Neural progenitor cell (in vitro differentiated cells): ENCODE results near the gene ACYP2. TPM values are rescaled to one million over a fixed set of nuclear protein-coding genes. Genes with fewer than 3 reads are reported as not detected.

Source experiments
- DNase-seq: peaks from one replicate; pipeline ENCODE4 v3.0.0-alpha.2; 2016; ENCODE audit warnings: low spot score
- H2AFZ ChIP-seq: fragments of 200-600 bp; sonication (generic); replicated peaks from 2 replicates; pipeline ENCODE4 v1.6.1; 2016; ENCODE audit warnings: antibody characterized with exemption
- H3F3A ChIP-seq: fragments of 200-600 bp; sonication (generic); 2 replicates; pipeline ENCODE4 v1.6.1; 2016; ENCODE audit warnings: antibody characterized with exemption, low read depth
- H3K27ac ChIP-seq: fragments of 200-600 bp; sonication (generic); 2 replicates; pipeline ENCODE4 v1.5.1; 2016; ENCODE audit warnings: mild to moderate bottlenecking
- H3K27me3 ChIP-seq: fragments of 200-600 bp; sonication (generic); 2 replicates; pipeline ENCODE4 v1.6.1; 2016; ENCODE audit warnings: mild to moderate bottlenecking, moderate library complexity
- H3K36me3 ChIP-seq: fragments of 200-600 bp; sonication (generic); 2 replicates; pipeline ENCODE4 v1.5.1; 2016
- H3K4me1 ChIP-seq: fragments of 200-600 bp; sonication (generic); 2 replicates; pipeline ENCODE4 v1.6.1; 2016; ENCODE audit warnings: mixed run types
- H3K4me2 ChIP-seq: fragments of 200-600 bp; sonication (generic); 2 replicates; pipeline ENCODE4 v1.6.1; 2016
- H3K4me3 ChIP-seq: fragments of 200-600 bp; sonication (generic); 2 replicates; pipeline ENCODE4 v1.5.1; 2016
- H3K79me2 ChIP-seq: fragments of 200-600 bp; sonication (generic); 2 replicates; pipeline ENCODE4 v1.6.1; 2016; ENCODE audit warnings: low read depth
- H3K9ac ChIP-seq: fragments of 200-600 bp; sonication (generic); 2 replicates; pipeline ENCODE4 v1.6.1; 2016
- H3K9me3 ChIP-seq: fragments of 200-600 bp; sonication (generic); 2 replicates; pipeline ENCODE4 v1.5.1; 2016; ENCODE audit warnings: low read depth
- H4K20me1 ChIP-seq: fragments of 200-600 bp; sonication (generic); 2 replicates; pipeline ENCODE4 v1.6.1; 2016; ENCODE audit warnings: low read depth
- H3K27ac Mint-ChIP-seq: 3 replicates; pipeline ENCODE4 v1.8.0; 2021; ENCODE audit warnings: mixed read lengths
- H3K27me3 Mint-ChIP-seq: 2 replicates; pipeline ENCODE4 v1.8.0; 2022; ENCODE audit warnings: low read depth, mild to moderate bottlenecking, inconsistent platforms, moderate library complexity, mixed read lengths; ENCODE audit not compliant: insufficient read depth
- H3K36me3 Mint-ChIP-seq: 3 replicates; pipeline ENCODE4 v1.8.0; 2021; ENCODE audit warnings: mixed read lengths
- H3K4me1 Mint-ChIP-seq: 3 replicates; pipeline ENCODE4 v1.8.0; 2021; ENCODE audit warnings: mixed read lengths
- H3K4me3 Mint-ChIP-seq: 3 replicates; pipeline ENCODE4 v1.8.0; 2021; ENCODE audit warnings: mild to moderate bottlenecking, moderate library complexity, mixed read lengths
- H3K9me3 Mint-ChIP-seq: 3 replicates; pipeline ENCODE4 v1.8.0; 2020; ENCODE audit warnings: mixed read lengths
- EZH2 ChIP-seq: fragments of 200-600 bp; sonication (generic); IDR thresholded peaks from 2 replicates; pipeline ENCODE4 v1.6.1; 2017; ENCODE audit warnings: antibody characterized with exemption, mild to moderate bottlenecking, moderate library complexity
- EZH2phosphoT487 ChIP-seq: fragments of 200-600 bp; sonication (generic); IDR thresholded peaks from 2 replicates; pipeline ENCODE4 v1.6.1; 2017; ENCODE audit warnings: antibody characterized with exemption
- total RNA-seq: library from RNA; depleted of rRNA; stranded (reverse); fragments of >200 nt; gene quantifications from 2 replicates; pipeline ENCODE4 v1.2.3, GENCODE V29; 2015; ENCODE audit warnings: low replicate concordance
- TF ChIP-seq, protein P1 (sequence below): fragments of 200-600 bp; sonication (generic); IDR thresholded peaks from 2 replicates; pipeline ENCODE4 v1.5.1; 2017; ENCODE audit warnings: antibody characterized with exemption, mild to moderate bottlenecking

ACYP2 gene
- total RNA-seq, 1 donor from 2014 or later = 9.7 TPM

DNA sequence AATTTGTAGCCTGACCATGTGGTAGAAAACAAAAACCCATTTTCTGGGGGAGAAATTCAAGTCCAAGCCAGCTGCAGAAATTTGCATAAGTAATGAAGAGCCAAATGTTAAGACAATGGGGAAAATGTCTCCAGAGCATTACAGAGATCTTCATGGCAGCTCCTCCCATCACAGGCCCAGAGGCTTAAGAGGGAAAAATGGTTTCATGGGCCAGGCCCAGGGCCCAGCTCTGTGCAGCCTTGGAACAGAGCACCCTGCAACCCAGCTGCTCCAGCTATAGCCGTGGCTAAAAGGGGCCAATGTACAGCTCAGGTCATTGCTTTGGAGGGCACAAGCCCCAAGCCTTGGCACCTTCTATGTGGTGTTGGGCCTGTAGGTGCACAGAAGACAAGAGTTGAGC, 209.7 kb downstream of the ACYP2 start:
- Histone ChIP-seq H3K4me3 (no peak overlapping the region), H3K4me2 (no peak overlapping the region), H3K36me3 (no peaks in the 10 kb centered on the region), H3K9me3 (no peaks in the 10 kb centered on the region), H4K20me1 (no peaks in the 10 kb centered on the region), H3F3A (peaks cover 10% of the 10 kb centered on the region), H3K4me1 (peaks cover 15% of the 10 kb centered on the region), H3K79me2 (no peaks in the 10 kb centered on the region), H3K27ac (no peak overlapping the region), H3K27me3 (peaks cover 18% of the 10 kb centered on the region), H2AFZ (no peak overlapping the region), H3K9ac (no peak overlapping the region)
- TF ChIP-seq, protein P1, sequence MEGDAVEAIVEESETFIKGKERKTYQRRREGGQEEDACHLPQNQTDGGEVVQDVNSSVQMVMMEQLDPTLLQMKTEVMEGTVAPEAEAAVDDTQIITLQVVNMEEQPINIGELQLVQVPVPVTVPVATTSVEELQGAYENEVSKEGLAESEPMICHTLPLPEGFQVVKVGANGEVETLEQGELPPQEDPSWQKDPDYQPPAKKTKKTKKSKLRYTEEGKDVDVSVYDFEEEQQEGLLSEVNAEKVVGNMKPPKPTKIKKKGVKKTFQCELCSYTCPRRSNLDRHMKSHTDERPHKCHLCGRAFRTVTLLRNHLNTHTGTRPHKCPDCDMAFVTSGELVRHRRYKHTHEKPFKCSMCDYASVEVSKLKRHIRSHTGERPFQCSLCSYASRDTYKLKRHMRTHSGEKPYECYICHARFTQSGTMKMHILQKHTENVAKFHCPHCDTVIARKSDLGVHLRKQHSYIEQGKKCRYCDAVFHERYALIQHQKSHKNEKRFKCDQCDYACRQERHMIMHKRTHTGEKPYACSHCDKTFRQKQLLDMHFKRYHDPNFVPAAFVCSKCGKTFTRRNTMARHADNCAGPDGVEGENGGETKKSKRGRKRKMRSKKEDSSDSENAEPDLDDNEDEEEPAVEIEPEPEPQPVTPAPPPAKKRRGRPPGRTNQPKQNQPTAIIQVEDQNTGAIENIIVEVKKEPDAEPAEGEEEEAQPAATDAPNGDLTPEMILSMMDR = no peak
- no peak for TF ChIP-seq EZH2phosphoT487
- TF ChIP-seq EZH2 = no peak
- Mint-ChIP-seq H3K36me3 (no peaks in the 10 kb centered on the region), H3K4me1 (peaks cover 7% of the 10 kb centered on the region), H3K27me3 (peaks cover 3% of the 10 kb centered on the region), H3K4me3 (no peak overlapping the region), H3K27ac (no peak overlapping the region), H3K9me3 (peaks cover 14% of the 10 kb centered on the region)
- DNase-seq = no peak

DNA sequence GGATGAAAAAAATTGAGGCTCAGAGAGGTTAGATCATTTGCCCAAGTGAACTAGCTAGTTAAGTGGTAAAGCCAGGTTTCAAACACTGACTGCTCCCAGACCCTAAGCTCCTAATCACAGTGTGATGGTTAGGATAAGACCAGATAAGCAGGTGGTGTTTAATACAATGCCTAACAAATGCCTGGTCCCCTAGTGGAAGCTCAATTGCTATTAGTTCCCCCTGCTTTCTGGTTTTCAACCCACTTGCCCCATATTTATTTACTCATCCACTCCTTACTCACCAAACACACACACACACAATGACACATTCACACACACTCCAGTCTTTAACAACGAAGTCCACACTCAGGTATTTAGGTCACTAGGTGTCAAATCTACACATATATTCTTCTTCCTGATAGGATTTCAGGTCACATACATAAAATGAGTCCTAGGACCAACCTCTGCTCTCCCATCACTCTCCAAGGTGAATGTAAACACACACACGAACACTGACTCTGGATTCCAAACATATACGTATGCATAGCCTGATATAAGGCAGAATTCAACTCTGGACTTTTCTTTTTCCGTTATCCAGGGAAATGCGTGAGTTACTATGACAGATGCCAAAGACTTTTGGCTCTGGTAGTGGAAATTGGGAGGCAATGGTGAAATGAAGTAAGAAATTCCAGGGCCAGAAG, 214.2 kb downstream of the ACYP2 start:
- Histone ChIP-seq H2AFZ (peak overlapping the region; percentile 94), H3K9me3 (no peaks in the 10 kb centered on the region), H3K79me2 (no peaks in the 10 kb centered on the region), H3K27me3 (peaks cover 42% of the 10 kb centered on the region), H3K4me2 (peak overlapping the region; percentile 81), H4K20me1 (no peaks in the 10 kb centered on the region), H3K4me1 (peaks cover 13% of the 10 kb centered on the region), H3K4me3 (peak overlapping the region; percentile 45), H3K9ac (no peak overlapping the region), H3K27ac (no peak overlapping the region), H3F3A (peaks cover 11% of the 10 kb centered on the region), H3K36me3 (no peaks in the 10 kb centered on the region)
- Mint-ChIP-seq H3K36me3 (no peaks in the 10 kb centered on the region), H3K27ac (no peak overlapping the region), H3K27me3 (peaks cover 6% of the 10 kb centered on the region), H3K9me3 (peaks cover 6% of the 10 kb centered on the region), H3K4me1 (peaks cover 13% of the 10 kb centered on the region), H3K4me3 (peak overlapping the region; percentile 88)
- TF ChIP-seq, protein P1 = no peak
- peak; percentile 5 for TF ChIP-seq EZH2phosphoT487
- no peak for DNase-seq

DNA sequence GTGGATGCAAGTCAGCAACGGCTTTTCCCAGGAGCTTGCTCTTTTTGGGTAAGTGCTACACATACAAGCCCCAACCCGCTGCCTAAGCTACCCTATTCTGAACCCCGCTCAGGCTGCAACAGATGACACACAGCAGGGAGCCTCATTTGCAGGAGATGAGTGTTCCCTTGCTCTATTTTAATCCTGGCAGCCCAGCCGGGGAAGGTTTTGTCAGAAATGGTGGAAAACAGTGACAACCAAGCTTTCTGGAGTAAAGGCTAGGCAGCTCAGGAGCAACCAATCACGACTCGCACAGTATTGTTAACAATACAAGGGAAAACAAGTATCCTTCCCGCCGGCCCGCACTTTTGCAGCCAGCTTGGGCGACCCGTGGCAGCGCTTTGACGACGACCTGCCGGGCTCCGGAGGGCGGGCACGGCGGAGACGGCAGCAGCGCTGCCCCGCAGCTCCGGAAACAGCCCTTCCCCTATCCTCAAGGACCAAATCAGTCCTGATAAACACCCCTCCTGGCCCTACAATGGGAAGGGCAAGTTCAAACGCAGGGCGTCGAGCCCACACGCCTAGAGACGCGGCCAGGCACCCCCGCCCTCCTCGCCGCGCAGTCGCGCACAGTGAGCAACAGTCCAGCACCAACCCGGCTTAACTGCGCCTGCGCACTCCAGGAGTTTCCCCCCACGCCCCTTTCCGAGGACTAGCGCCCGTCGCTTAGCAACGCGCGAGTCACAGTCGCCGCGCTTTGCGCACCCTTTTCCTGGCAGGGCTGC, 214.9 kb downstream of the ACYP2 start:
- H3K4me1 ChIP-seq = peaks cover 13% of the 10 kb centered on the region
- H4K20me1 ChIP-seq = no peaks in the 10 kb centered on the region
- no peak overlapping the region for H3K27ac ChIP-seq
- Mint-ChIP-seq H3K4me3 (peak overlapping the region; percentile 88), H3K27me3 (peaks cover 6% of the 10 kb centered on the region), H3K36me3 (no peaks in the 10 kb centered on the region), H3K4me1 (peaks cover 13% of the 10 kb centered on the region), H3K27ac (peak overlapping the region; percentile 30), H3K9me3 (peaks cover 2% of the 10 kb centered on the region)
- peaks cover 42% of the 10 kb centered on the region for H3K27me3 ChIP-seq
- peak; percentile 99 for DNase-seq
- H3K79me2 ChIP-seq = no peaks in the 10 kb centered on the region
- H3K9ac ChIP-seq = no peak overlapping the region
- peaks cover 11% of the 10 kb centered on the region for H3F3A ChIP-seq
- peak overlapping the region; percentile 81 for H3K4me2 ChIP-seq
- H2AFZ ChIP-seq = peak overlapping the region; percentile 94
- H3K4me3 ChIP-seq = peak overlapping the region; percentile 45
- peak; percentile 6 for TF ChIP-seq EZH2
- TF ChIP-seq, protein P1 = no peak
- TF ChIP-seq EZH2phosphoT487 = no peak
- H3K36me3 ChIP-seq = no peaks in the 10 kb centered on the region
- no peaks in the 10 kb centered on the region for H3K9me3 ChIP-seq
